GM12891 (cell line): ENCODE results near the gene RNF5.

Source experiments
- POLR2A ChIP-seq: IDR thresholded peaks from 2 replicates; pipeline ENCODE4 v1.6.1; 2011; ENCODE audit warnings: low read depth, low read length, control low read depth
- POLR2AphosphoS5 ChIP-seq: IDR thresholded peaks from 2 replicates; pipeline ENCODE4 v1.6.1; 2011; ENCODE audit warnings: low read depth, low read length, control low read depth
- SPI1 ChIP-seq: IDR thresholded peaks from 2 replicates; pipeline ENCODE4 v1.6.1; 2011; ENCODE audit warnings: low read depth, low read length, control low read depth
- TAF1 ChIP-seq: IDR thresholded peaks from 2 replicates; pipeline ENCODE4 v1.6.1; 2011; ENCODE audit warnings: low read depth, low read length, control low read depth

DNA sequence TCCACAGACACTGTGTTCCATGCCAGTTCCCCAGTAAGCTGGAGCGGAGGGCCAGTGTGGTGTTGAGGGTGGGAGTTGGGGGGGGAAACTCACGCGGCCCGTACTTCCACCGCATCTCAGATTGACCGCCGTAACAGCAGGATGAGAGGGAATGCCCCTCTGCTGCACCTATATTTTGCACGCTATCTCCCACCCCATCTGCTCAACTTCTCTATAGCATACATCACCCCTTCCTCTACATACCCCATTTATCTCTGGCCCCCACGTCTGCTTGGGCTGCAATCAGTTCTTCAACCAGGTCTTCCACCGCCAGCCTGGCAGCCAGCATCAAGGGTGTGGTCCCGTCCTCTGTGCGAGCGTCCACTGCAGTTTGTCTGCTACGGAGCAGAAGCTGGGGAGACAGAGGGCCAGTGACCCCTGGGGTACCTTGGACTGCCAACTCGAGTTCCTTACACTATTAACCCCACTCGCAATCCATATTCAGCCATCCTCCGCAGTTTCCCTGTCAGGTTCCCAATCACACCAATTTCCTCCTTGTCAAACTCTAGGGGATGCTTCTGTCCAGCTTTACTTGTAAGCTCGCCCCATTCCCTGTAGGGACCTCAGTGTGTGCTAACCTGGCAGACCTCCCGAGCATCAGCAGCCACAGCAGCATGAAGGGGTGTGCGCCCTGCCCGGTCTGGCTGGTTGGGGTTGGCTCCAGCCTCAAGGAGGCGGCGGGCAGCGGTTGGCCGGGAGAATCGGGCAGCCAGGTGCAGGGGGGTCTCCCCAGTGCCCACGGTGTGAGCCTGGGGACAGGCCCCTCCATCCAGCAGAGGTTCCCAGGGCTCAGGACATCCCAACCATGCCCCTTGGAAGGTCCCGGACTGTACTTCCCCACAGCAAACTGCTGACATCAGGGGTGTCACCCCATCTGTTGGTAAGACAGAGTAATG is 18.7 kb downstream of the RNF5 start:
- TF ChIP-seq POLR2AphosphoS5 (no peak), POLR2A (no peak), TAF1 (no peak), SPI1 (no peak)
